Natural killer cell (primary cell): ENCODE measurements around the gene SLIT1. TPM values are rescaled to one million over a fixed set of nuclear protein-coding genes. Genes with fewer than 3 reads are reported as not detected.

Experiments used
- ATAC-seq, 3 donors: fragments of 150-1000 bp in 2 of 3; fragments of 200-7000 bp in 1 of 3; cut with Tn5 transposase; 1 replicate in 1 of 3; 2 replicates in 2 of 3; pipeline ENCODE4 v1.10.0; 2021; ENCODE audit warnings: mild to moderate bottlenecking in 2 of 3, moderate library complexity in 2 of 3
- DNase-seq, 2 donors: peaks; one replicate each; pipeline versions ENCODE4 v3.0.0 to v3.0.0-alpha.2; 2013 to 2021; ENCODE audit warnings: mixed read lengths in 1 of 2
- H3K27ac ChIP-seq: one replicate; pipeline ENCODE4 v1.5.1; 2013; ENCODE audit warnings: mild to moderate bottlenecking, low read length
- H3K27me3 ChIP-seq: one replicate; pipeline ENCODE4 v1.6.1; 2013; ENCODE audit warnings: low read length; ENCODE audit not compliant: control insufficient read depth, insufficient read depth
- H3K36me3 ChIP-seq: one replicate; pipeline ENCODE4 v1.6.1; 2013; ENCODE audit warnings: low read length; ENCODE audit not compliant: control insufficient read depth, insufficient read depth
- H3K4me1 ChIP-seq: one replicate; pipeline ENCODE4 v1.6.1; 2013; ENCODE audit warnings: low read length; ENCODE audit not compliant: control insufficient read depth, insufficient read depth
- H3K4me3 ChIP-seq: one replicate; pipeline ENCODE4 v1.5.1; 2013; ENCODE audit warnings: low read length
- H3K9me3 ChIP-seq: one replicate; pipeline ENCODE4 v1.6.1; 2013; ENCODE audit warnings: low read length; ENCODE audit not compliant: control insufficient read depth, insufficient read depth
- H3K27ac Mint-ChIP-seq, 2 donors: one replicate each; pipeline ENCODE4 v1.8.0; 2022; ENCODE audit warnings: mild to moderate bottlenecking in 2 of 2, mixed read lengths in 2 of 2, moderate library complexity in 1 of 2
- H3K27me3 Mint-ChIP-seq, 2 donors: one replicate each; pipeline ENCODE4 v1.8.0; 2022; ENCODE audit warnings: low read depth in 2 of 2, mixed read lengths in 2 of 2
- H3K36me3 Mint-ChIP-seq: one replicate; pipeline ENCODE4 v1.8.0; 2022; ENCODE audit warnings: mixed read lengths
- H3K4me1 Mint-ChIP-seq, 2 donors: one replicate each; pipeline ENCODE4 v1.8.0; 2022; ENCODE audit warnings: mixed read lengths in 2 of 2
- H3K4me3 Mint-ChIP-seq: one replicate; pipeline ENCODE4 v1.8.0; 2022; ENCODE audit warnings: mild to moderate bottlenecking, moderate library complexity, mixed read lengths
- H3K9me3 Mint-ChIP-seq, 2 donors: one replicate each; pipeline ENCODE4 v1.8.0; 2022; ENCODE audit warnings: mixed read lengths in 2 of 2
- CTCF ChIP-seq: fragments of 200-600 bp; IDR thresholded peaks from one replicate; pipeline ENCODE4 v1.8.0; 2022; ENCODE audit warnings: antibody characterized with exemption
- WGBS: methylation state at CpG from one replicate; pipeline ENCODE4 v1.1.7; 2013; ENCODE audit warnings: missing lambda C conversion rate; ENCODE audit not compliant: insufficient coverage; 5-methylcytosine and 5-hydroxymethylcytosine counted together
- intact Hi-C: fragments of 100-400 bp; cut with micrococcal nuclease; formaldehyde crosslinking; loops from one replicate; pipeline ENCODE4 v1.14.2; 2022
- total RNA-seq, 4 donors: library from RNA; stranded (reverse); fragments of 120-200 nt in 1 of 4; gene quantifications; one replicate each; pipeline versions ENCODE4 v1.2.3 to v1.2.4, GENCODE V29; 2013 to 2022

SLIT1 gene
- total RNA-seq, 3 donors from 2014 or later (not counting 1 experiment from before 2014, with no cell fraction given), result 0.28 to 1.5 (median 1.1) TPM

GRCh38 chr10:97031459-97031858, 154.3 kb downstream of the SLIT1 start:
- Mint-ChIP-seq H3K9me3 (no peaks in the 10 kb centered on the region), H3K27ac (no peak overlapping the region), H3K27me3 (peaks cover 0 to 10% of the 10 kb centered on the region in 2 donors), H3K4me1 (no peaks in the 10 kb centered on the region), H3K4me3 (no peak overlapping the region), H3K36me3 (no peaks in the 10 kb centered on the region)
- no peak overlapping the region for H3K4me3 ChIP-seq
- DNase-seq, result no peak
- intact Hi-C loops, result no loop called here
- no peaks in the 10 kb centered on the region for H3K4me1 ChIP-seq
- no peak for ATAC-seq
- no peaks in the 10 kb centered on the region for H3K36me3 ChIP-seq
- no peaks in the 10 kb centered on the region for H3K9me3 ChIP-seq
- no peak overlapping the region for H3K27ac ChIP-seq
- WGBS, result 89% methylated on average over 11 of the region's 11 CpGs
- H3K27me3 ChIP-seq, result no peaks in the 10 kb centered on the region
- no peak for TF ChIP-seq CTCF

- ATAC-seq (no peak), DNase-seq (no peak)
- Histone ChIP-seq H3K36me3 (no peaks in the 10 kb centered on the region), H3K4me1 (no peaks in the 10 kb centered on the region), H3K9me3 (no peaks in the 10 kb centered on the region), H3K4me3 (no peak overlapping the region), H3K27ac (no peak overlapping the region), H3K27me3 (no peaks in the 10 kb centered on the region)
- 87% methylated on average over 6 of the region's 6 CpGs for WGBS
- intact Hi-C loops, result no loop called here
- Mint-ChIP-seq H3K36me3 (no peaks in the 10 kb centered on the region), H3K27ac (no peak overlapping the region), H3K4me1 (no peaks in the 10 kb centered on the region), H3K9me3 (no peaks in the 10 kb centered on the region), H3K27me3 (peaks cover 0 to 7% of the 10 kb centered on the region in 2 donors), H3K4me3 (no peak overlapping the region)
- no peak for TF ChIP-seq CTCF
Measured at GRCh38 chr10:97030894-97031293, 154.9 kb downstream of the SLIT1 start.

- H3K4me3 Mint-ChIP-seq, result no peak overlapping the region
- no peak for ATAC-seq
- intact Hi-C loops, result no loop called here
Measured at GRCh38 chr10:97029271-97029670, 156.5 kb downstream of the SLIT1 start.

More at GRCh38 chr10:97029271-97029670, 156.5 kb downstream of the SLIT1 start:
- 68% methylated on average over 3 of the region's 3 CpGs for WGBS
- Mint-ChIP-seq H3K27me3 (peaks cover 0 to 2% of the 10 kb centered on the region in 2 donors), H3K4me1 (no peaks in the 10 kb centered on the region), H3K36me3 (no peaks in the 10 kb centered on the region), H3K27ac (no peak overlapping the region), H3K9me3 (no peaks in the 10 kb centered on the region)
- no peaks in the 10 kb centered on the region for H3K36me3 ChIP-seq
- no peak overlapping the region for H3K4me3 ChIP-seq
- no peaks in the 10 kb centered on the region for H3K9me3 ChIP-seq
- H3K4me1 ChIP-seq, result no peaks in the 10 kb centered on the region
- H3K27ac ChIP-seq, result no peak overlapping the region
- no peaks in the 10 kb centered on the region for H3K27me3 ChIP-seq
- TF ChIP-seq CTCF, result no peak
- DNase-seq, result no peak
